ENCODE measurements around the gene PLEKHF1.
"Not testable (repeated sequence)": the region's sequence is repeated elsewhere in the genome, so short reads cannot be mapped to it uniquely, and the experiment has no call there.

The PLEKHF1 gene, protein sequence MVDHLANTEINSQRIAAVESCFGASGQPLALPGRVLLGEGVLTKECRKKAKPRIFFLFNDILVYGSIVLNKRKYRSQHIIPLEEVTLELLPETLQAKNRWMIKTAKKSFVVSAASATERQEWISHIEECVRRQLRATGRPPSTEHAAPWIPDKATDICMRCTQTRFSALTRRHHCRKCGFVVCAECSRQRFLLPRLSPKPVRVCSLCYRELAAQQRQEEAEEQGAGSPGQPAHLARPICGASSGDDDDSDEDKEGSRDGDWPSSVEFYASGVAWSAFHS

DNA sequence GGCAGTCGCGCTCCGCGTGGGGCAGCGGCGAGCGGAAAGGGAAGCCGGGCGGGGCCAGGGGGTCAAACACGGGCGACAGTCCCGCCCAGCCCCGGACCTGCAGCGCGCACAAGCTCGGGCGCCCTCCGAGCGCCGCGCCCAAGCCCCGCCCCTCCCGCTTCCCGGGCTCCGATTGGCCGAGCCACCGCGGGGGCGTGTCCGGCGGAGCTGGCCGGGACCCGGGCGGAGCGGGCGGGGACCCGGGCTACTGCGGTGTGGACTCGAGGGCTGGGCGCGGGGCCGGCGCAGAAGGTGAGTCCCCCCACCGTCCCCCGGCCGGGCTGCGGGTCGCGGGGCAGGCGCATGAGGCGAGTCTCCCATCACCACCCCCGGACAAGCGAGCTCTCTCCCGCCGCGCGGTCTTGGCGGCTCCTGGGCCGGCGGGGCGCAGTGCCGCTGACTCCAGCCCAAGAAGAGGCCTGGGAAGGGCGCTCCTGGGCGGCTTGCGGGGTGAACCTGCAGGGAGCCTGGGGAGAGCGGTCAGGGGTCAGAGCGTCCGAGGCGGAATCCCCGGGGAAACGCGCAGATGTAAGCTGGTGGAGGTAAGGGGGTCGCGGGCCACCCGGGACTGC, at the start of gene PLEKHF1:
Gene PLEKHF1, plus strand, starts transcription at position 247 of the 611 bp plus-strand sequence. CDS start 8,379 bp downstream, outside the sequence.
- peak; percentile 74 for DNase-seq

DNA sequence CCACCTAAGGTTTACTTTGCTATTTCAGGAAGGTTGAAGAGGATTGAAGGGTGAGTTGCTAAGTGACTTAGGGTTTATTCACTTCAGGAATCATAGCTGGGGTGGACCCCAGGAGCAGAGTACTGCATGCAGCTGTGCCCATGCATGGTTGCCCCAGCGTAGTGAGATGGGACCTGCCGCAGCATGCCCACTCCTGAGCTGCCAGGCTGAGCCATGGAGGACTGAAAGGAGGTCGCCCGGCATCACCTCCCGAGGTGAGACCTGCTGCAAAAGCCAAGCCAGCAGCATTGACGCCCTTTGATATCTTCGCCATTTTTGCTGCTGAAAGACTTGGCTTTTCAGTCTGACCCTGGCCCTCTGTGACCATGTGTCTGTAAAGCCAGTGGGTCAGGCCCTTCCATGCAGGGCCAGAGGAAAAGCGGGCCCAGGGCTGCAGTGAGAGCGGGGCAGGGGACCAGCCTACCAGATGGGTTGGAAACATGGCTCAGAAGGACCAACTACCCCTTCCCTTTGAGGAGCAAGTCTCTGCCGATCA, 49.3 kb upstream of the PLEKHF1 start:
- no peak for DNase-seq

DNA sequence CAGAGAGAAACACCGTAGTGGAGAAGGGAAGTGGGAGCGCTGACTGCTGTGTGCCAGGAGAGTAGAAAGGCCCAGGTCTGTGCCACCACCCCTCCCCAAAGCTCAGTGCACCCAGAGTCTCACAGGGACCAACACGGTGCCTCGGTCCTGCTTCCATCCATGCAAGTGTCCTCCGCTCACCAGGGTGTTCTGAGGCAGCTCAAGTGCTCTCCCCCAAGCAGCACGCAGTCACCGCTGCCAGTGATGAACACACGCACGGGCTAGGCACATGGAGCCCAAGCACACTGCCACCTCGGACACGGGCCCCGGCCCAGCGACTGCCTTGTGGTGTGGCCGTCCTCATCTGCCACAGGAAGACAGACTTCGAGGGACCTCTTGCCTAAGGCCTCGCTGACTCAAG, 48.7 kb upstream of the PLEKHF1 start:
- DNase-seq = no peak

DNA sequence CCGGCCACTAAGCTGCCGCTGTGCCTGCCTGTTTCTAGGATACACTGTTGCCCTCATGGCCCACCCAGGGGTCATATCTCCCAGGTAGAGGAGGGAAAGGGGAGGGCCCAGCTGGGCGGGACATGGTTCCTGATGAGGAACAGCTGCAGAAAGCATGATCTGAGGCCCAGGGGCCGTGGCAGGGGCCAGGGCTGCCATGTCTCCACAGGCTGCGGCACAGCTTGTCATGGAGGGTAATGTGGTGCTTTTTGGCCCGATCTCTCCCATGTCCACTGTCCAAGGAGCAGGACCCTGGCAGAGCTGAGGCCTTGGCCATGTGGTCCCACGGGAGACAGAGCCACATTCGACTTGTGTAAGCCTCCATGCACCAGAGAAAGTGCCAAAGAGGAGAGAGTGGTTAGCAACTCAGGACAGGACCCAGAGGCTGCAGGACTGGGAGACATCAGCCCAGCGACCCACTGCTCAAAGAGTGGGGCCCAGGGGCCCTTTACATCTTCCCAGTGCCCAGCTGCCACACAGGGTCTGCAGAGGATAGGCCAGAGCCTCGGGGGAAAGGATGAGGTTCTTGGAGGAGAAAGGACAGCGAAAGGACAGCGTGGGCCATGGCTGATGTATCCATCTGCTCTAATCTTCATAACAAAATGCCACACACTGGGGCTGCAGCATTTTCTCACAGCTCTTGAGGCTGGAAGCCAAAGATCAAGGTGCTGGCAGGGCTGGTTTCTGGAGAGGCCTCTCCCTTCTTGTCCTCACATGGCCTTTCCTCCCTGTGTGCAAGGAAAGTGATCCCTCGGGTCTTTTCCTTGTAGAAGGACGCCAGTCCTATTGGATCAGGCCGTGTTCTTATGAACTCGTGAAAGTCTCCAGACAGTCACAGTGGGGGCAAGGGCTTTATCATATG, 47.6 kb upstream of the PLEKHF1 start:
- no peak for DNase-seq

DNA sequence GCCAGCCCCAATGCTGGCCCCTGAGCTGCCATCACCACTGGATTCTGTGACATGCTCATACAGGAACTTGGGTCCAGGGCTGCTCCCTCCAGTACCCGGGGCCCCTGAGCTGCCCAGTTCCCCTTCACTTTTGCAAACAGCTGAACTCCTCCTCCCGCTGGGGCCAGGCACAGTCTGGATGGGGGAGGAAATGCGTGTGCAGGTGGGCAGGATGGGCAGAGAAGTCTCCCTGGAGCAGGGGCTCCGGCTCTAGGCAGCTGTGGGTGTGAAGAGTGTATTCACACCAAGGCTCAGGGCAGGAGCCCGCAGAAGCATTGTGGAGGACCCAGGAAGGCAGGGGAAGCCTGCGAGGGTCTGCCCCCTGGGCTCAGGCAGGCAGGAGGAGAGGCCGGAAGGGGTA, 46.8 kb upstream of the PLEKHF1 start:
- no peak for DNase-seq

DNA sequence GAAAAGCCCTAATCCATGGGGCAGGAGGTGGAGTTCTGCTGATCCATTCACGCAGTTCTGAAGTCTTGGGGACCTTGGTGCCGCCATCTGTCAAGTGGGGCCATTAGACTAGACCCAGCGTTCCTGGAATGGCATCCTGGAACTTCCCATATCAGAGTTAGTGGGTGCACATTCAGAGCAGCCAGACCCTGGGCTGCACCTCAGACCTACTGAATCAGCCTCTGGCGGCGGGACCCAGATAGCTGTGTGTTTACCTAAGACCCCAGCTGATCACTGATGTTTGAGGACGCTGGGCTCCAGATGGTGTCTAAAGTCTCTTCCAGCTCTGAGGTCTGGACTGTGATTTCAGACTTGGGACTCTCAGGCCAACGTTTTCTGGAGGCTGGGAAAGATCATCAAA, 46.4 kb upstream of the PLEKHF1 start:
- DNase-seq = no peak

DNA sequence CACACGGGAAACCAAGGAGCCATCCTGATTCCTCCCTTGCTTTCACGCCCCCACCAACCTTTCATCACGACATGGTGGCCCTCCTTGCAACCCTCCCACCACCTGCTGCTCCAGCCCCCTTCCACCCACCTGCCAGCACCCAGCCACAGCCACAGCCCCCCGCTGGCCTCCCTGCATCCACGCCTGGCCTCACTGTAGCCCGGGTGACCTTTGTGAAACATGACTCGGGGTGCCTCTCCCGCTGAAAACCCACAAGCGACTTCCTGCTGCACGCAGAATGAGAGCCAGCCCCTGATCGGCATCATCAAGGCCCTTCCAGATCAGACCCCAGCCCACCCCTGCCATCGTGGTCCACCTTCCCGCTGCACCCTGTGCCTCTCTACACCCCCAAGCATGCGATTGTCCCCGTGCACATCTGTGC, 44.3 kb upstream of the PLEKHF1 start:
- no peak for DNase-seq

DNA sequence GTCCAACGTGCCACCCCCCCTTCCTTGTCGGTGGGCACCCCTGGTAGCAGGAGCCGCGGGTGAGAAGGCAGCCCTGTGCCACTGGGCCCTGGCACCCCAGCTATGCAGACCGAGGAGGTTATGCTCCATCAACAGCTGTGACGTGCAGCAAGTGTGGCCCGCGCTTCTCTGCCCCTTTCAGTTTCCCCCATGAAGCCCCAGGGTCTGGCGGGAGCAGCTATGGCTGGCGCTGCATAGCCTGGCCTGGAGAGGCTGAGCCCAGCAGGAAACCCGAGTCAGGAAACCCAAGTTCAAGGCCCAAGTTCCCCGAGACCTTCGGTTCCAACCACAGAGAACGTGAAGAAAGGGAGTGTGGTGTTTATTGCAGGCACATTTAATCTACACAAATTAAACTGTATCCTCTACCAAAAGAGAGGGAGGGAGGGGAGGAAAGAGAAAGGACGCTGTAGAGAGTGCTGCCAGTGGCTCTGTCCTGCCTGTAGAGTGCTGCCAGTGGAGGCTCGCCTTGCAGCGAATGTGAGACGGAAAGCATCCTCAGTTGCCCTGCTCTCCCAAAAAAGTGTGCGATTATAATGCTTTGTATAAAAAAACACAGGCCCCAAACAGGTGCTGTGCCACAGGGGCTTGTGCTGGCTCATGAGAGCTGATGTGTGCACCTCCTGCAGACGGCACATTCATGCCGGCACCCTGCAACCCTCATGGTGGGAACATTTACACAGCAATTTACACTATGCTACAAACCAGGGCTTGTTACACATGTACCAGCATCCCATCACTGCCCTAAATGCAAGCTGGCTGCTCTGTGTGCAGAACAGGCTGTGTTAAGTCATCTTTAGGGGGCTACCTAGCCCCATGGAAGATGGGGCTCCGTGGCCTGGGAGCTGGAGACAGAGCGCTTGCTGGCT, 42.8 kb upstream of the PLEKHF1 start:
- DNase-seq = no peak

DNA sequence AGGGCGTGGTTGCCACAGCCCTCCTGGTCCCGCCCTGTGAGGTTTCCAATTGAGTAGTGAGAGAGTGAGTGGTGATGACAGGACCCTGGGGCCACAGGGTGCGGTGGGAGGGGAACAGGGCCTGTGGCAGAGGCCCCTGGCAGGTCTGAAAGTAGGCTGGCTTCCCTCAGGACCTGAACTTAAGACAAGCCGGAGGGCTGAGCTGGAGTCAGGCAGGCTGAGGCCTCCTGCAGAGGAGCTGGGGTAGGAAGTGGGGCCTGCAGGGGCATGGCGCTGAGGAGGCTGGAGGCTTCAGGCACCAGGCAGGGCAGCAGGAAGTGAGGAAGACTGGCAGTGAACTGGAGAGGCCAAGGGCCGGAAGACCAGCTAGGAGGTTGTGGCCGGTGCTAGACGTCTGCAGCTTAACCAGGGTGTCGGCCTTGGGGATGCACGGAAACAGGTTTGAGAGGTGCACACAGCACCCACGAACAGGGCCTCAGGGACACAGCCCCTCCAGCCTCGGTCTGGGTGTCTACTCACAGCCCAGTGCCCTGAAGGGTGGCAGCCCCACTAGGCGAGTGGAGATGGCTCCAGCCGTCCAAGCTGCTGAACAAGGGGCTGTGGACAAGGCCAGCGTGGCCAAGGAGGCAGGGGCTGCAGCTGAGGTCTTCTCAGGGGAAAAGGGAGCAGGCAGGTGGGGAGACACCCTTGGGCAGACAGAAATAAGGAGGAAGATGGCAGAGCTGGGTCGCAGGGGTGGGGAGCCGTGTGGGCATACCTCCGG, 41.4 kb upstream of the PLEKHF1 start:
- DNase-seq = no peak

DNA sequence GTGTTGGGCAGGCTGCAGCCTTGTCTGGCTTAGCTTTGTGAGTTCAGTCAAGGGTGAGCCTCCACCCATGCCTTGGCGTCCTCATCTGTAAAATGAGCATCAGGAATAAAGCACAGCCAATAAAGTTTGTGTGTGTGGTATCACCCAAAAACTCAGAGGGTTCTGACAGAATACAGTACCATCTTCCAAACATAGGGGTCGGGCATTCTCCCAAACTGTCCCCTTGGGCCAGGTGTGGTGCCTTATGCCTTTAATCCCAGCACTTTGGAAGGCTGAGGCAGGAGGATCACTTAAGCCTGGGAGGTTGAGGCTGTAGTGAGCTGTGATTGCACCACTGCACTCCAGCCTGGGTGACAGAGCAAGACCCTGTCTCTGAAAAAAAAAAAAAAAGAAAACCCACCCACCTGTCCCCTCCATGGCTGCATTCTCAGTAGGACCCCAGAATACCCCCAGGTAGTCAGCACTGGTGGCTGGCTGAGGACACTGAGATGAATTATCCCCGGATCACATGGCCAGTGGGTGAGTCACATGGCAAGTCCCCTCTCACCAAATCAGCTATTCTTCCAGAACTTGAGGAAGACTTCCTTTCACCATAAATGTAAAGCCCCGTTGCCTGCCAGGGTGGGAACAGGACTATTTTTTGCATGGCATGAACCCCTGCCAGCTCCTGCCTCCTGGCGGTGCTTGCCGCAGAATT, 40.6 kb upstream of the PLEKHF1 start:
- no peak for DNase-seq

DNA sequence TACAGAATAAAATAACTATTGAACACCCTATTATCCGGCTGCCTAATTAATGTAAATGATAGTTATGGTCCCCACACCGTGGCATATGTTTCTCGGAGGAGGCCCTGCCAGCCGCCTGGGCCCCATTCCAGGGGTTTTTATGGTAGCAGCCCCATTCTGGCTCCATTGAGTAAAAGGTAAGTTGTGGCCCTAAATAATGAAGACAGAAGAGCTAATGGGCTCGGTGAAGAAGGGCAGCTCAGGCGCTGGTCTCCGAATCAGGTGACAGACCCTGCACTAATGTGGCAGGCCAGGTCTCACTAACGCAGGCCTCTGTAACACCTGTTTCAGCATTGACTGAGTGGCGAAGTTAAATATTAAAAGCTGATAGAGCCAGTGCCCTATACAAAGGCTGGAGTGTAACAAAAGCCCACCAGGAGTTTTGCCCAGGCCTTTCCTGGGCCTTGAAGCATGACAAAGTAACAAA, 40.0 kb upstream of the PLEKHF1 start:
- no peak for DNase-seq

DNA sequence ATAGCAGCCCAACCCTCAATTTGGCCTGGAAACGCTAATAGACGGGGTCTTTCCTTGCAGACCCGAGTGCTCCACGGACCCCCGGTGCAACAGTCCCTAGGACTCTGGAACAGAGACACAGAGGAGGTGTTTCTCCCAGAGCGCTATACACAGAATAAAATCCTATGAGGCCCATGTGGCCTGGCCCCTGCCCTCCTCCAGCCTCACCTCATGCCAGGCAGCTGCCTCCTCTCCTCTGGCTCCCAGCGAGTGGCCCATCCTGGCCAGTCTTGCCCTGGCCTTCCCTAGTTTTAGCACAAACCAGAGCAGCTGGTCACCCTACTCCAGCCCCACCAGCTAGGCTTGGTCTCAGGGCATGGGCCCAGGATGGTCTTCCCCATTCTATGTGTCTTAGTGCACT, 38.9 kb upstream of the PLEKHF1 start:
- DNase-seq = no peak

DNA sequence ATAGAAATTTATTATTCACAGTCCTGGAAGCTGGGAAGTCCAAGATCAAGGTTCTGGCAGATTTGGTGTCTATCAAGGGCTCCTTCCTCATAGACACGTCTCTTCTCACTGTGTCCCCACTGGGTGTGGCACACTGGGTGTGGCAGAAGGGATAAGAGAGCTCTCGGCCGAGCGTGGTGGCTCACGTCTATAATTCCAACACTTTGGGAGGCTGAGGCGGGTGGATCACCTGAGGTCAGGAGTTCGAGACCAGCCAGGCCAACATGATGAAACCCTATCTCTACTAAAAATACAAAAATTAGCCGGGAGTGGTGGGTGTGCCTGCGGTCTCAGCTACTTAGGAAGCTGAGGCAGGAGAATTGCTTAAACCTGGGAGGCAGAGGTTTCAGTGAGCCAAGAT, 38.4 kb upstream of the PLEKHF1 start:
- DNase-seq = not testable (repeated sequence)

DNA sequence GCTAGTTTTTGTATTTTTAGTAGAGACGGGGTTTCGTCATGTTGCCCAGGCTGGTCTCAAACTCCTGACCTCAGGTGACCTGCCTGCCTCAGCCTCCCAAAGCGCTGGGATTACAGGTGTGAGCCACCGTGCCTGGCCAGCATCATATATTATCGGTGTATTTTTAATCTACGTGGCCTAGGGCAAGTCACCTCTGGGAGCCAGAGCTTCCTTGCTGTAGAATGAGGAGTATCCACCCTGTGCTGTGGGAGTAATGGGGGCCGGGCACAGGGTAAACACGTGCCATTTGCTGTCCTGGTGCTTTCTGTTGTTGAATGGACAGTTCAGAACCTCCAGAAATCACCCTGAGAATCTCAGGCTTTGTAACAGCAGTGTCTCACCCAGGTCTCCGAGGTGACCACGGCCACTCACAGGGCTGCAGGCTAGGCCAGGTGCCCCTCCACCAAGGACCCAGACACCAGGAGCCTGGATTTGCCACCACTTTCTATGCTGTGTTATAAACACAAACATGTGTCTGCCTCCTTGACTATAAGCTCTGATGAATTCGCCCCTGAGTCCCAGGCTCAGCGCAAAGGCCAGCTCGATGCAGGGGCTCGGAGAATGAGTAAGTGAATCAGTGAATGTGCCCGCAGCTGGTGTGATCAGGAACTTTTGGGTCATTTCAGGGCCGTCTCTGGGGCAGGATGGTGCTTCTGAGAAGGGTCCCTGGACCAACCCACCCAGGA, 36.4 kb upstream of the PLEKHF1 start:
- no peak for DNase-seq

DNA sequence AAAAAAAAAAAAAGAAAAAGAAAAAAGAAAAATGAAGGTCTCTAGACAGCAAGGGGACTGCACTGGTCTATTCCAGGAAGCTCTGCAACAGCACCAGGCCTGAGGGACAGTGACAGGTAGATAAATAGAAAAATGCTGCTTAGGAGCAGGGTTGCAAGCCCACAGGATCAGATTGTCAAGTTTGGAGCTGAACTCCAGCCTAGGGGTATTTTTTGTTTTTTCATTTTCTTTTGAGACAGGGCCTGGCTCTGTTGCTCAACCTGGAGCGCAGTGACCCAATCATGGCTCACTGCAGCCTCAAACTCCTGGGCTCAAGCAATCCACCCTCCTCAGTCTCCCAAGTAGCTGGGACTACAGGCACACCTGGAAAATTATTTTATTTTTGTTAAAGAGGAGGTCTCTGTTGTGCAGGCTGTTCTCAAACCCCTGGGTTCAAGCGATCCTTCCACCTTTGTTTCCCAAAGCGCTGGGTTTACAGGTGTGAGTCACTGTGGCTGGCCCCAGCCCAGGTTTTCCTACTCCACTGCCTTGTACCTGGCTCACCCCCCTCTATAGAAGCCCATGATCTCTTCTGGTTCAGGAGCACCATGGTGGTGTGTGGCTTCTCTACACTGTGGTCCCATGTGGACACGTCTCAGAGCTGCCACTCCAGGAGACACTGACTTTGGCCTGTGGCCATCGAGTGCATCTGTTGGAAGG, 35.3 kb upstream of the PLEKHF1 start:
- no peak for DNase-seq

DNA sequence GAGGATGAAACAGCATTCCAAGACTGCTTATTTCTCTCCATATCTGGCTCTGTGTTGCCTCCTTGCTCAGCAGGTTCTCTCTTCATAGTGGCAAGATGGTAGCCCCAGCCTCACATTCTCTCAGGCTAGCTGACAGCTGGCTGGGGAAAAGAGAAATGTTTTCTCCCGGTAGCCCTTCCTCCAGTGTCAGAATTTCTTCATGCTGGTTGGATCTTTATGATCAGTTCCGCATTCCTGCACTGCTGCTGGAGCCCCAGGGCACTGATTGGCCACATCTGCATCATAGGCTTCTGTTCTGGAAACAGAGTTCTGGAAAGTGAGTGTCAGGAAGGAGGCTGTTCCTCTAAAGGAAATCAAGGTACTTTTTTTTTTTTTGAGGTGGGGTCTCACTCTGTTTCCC, 34.6 kb upstream of the PLEKHF1 start:
- no peak for DNase-seq

DNA sequence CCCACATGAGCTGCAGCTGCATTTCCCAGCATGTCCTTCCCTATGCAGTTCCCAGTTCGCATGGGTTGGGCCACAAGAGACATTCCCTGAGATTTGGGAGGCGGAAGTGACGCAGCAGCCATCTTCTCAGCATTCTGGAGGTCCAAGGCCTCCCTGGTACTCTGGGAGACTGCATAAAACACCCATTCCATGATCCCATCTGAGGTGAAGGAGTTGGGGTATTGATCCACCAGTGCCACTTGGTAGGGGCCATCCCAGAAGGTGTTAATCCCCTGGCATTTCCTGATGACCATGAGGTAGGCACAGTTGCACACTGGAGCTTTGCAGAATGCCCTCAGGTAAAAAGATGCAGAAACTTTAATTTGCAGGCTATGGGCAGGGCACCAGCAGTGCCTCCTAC, 33.8 kb upstream of the PLEKHF1 start:
- DNase-seq = no peak

DNA sequence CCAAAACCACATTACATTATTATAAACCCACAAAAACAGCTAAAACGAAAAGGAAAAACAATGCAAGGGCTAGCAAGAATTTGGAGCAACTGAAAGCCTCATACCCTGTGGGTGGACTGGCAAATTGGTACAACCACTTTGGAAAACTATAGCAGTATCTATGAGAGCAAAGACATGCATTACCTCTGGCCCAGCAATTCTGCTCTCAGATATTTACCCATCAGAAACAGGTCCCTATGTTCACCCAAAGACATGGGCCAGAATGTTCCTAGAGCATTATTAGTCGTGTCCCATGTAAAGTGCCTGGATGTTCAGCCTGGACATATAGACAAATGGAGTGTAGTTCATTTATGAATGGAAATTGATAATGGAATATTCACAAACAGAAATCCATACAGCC, 31.3 kb upstream of the PLEKHF1 start:
- DNase-seq = no peak

DNA sequence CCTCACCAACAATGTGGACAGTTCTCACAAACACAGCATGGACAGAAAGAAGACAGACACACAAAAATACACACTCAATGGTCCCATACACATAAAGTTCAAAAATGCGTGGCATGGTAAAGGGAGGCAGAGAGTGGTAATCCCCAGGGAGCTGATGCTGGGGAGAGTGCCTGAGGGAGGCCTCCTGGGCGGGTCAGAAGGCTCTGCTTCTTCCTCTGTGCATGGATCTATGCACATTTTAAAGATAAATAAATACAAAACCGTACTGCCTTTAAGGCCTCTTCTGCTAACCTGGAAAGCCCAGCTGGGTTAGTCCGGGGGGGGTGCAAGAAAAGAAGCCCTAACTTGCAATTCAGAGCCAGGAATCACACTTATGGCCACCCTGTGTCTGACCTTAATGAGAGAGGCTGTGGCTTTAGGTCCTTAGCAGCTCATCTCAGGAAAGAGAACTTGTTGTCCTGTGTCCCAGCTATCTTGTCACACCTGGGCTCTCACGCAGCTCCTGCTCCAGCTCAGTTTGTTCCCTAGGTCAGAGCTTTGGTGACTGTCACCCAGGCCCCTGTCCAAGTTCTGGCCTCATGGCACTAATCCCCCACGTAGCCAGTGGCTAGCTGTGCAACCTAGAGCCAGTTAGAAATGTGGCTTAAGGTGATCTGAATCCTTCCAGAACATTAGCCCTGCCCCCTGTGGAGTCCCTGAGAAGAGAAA, 30.7 kb upstream of the PLEKHF1 start:
- DNase-seq = no peak
